IPS DF 6.9 (cell line): Measurements from ENCODE around the gene TRIM24.
"Not testable (repeated sequence)": the region's sequence is repeated elsewhere in the genome, so short reads cannot be mapped to it uniquely, and the experiment has no call there.

ENCODE experiments used
- DNase-seq: peaks from one replicate; pipeline ENCODE4 v3.0.0-alpha.2; 2013; ENCODE audit warnings: low read depth, low spot score
- H3K27ac ChIP-seq: one replicate; pipeline ENCODE4 v1.5.1; 2013; ENCODE audit warnings: low read length, control low read depth
- H3K27me3 ChIP-seq: 2 replicates; pipeline ENCODE4 v1.6.1; 2013; ENCODE audit warnings: mild to moderate bottlenecking, low read length; ENCODE audit not compliant: control insufficient read depth, insufficient read depth
- H3K36me3 ChIP-seq: 2 replicates; pipeline ENCODE4 v1.6.1; 2013; ENCODE audit warnings: low read length; ENCODE audit not compliant: control insufficient read depth, insufficient read depth
- H3K4me1 ChIP-seq: 2 replicates; pipeline ENCODE4 v1.6.1; 2013; ENCODE audit warnings: low read length; ENCODE audit not compliant: control insufficient read depth, insufficient read depth
- H3K4me3 ChIP-seq: 2 replicates; pipeline ENCODE4 v1.5.1; 2013; ENCODE audit warnings: mild to moderate bottlenecking, low read length
- H3K9me3 ChIP-seq: 2 replicates; pipeline ENCODE4 v1.6.1; 2013; ENCODE audit warnings: low read length, inconsistent platforms; ENCODE audit not compliant: control insufficient read depth, insufficient read depth
- WGBS: extraction: QIAGEN DNeasy Blood & Tissue Kit; methylation state at CpG from one replicate; pipeline ENCODE4 v1.1.7; 2013; ENCODE audit warnings: mixed read lengths, missing lambda C conversion rate; ENCODE audit not compliant: insufficient read length, insufficient coverage; 5-methylcytosine and 5-hydroxymethylcytosine counted together

Gene TRIM24

GRCh38 chr7:138495485-138495884, 35.4 kb downstream of the TRIM24 start:
- DNase-seq = no peak
- H3K4me3 ChIP-seq = no peak overlapping the region
- H3K4me1 ChIP-seq = peaks cover 1% of the 10 kb centered on the region; the same call in 1 of the 2 replicates
- no peaks in the 10 kb centered on the region for H3K27me3 ChIP-seq
- WGBS = no CpG with 5 or more reads among the region's 1 CpG
- H3K36me3 ChIP-seq = no peaks in the 10 kb centered on the region; the same call in 1 of the 2 replicates
- H3K27ac ChIP-seq = no peak overlapping the region
- H3K9me3 ChIP-seq = no peaks in the 10 kb centered on the region

GRCh38 chr7:138499340-138499739, 39.3 kb downstream of the TRIM24 start:
- DNase-seq = no peak
- Histone ChIP-seq H3K27ac (no peak overlapping the region), H3K27me3 (no peaks in the 10 kb centered on the region), H3K36me3 (no peaks in the 10 kb centered on the region), H3K4me1 (0 out of 2 replicates have a peak, but pooled peaks cover 1% of the 10 kb centered on the region), H3K4me3 (no peak overlapping the region), H3K9me3 (no peaks in the 10 kb centered on the region)
- WGBS = no CpG with 5 or more reads among the region's 3 CpGs

- H3K9me3 ChIP-seq, H3K4me1 ChIP-seq, H3K27ac ChIP-seq, H3K4me3 ChIP-seq, H3K36me3 ChIP-seq, H3K27me3 ChIP-seq, DNase-seq: not testable (repeated sequence)
- no CpG with 5 or more reads among the region's 2 CpGs for WGBS
Observed at GRCh38 chr7:138500303-138500702, 40.2 kb downstream of the TRIM24 start.

- no CpG with 5 or more reads among the region's 1 CpG for WGBS
- H3K27me3 ChIP-seq = no peaks in the 10 kb centered on the region
- 0 out of 2 replicates have a peak, but pooled peaks cover 1% of the 10 kb centered on the region for H3K4me1 ChIP-seq
- H3K27ac ChIP-seq = no peak overlapping the region
- no peak for DNase-seq
- H3K36me3 ChIP-seq = no peaks in the 10 kb centered on the region; the same call in 1 of the 2 replicates
- H3K9me3 ChIP-seq = no peaks in the 10 kb centered on the region
- H3K4me3 ChIP-seq = no peak overlapping the region
Observed at GRCh38 chr7:138500892-138501291, 40.8 kb downstream of the TRIM24 start.

GRCh38 chr7:138502023-138502767, 42.1 kb downstream of the TRIM24 start:
- no CpG with 5 or more reads among the region's 4 CpGs for whole genome bisulfite sequencing
- H3K36me3 ChIP-seq = no peaks in the 10 kb centered on the region; the same call in 1 of the 2 replicates

GRCh38 chr7:138505361-138505873, 45.4 kb downstream of the TRIM24 start:
- no peak for DNase-seq
- H3K36me3 ChIP-seq = peaks cover 10% of the 10 kb centered on the region
- H3K4me1 ChIP-seq = peaks cover 1% of the 10 kb centered on the region; the same call in 1 of the 2 replicates
- no peak overlapping the region for H3K27ac ChIP-seq
- H3K27me3 ChIP-seq = no peaks in the 10 kb centered on the region
- no CpG with 5 or more reads among the region's 2 CpGs for WGBS
- no peak overlapping the region for H3K4me3 ChIP-seq
- H3K9me3 ChIP-seq = no peaks in the 10 kb centered on the region

More at GRCh38 chr7:138502023-138502767, 42.1 kb downstream of the TRIM24 start:
- no peaks in the 10 kb centered on the region for H3K27me3 ChIP-seq
- no peak for DNase-seq
- no peak overlapping the region for H3K27ac ChIP-seq
- H3K9me3 ChIP-seq = no peaks in the 10 kb centered on the region
- H3K4me1 ChIP-seq = 0 out of 2 replicates have a peak, but pooled peaks cover 1% of the 10 kb centered on the region
- no peak overlapping the region for H3K4me3 ChIP-seq

- no peak for DNase-seq
- peaks cover 1% of the 10 kb centered on the region; the same call in 1 of the 2 replicates for H3K4me1 ChIP-seq
- peaks cover 18% of the 10 kb centered on the region for H3K36me3 ChIP-seq
- H3K9me3 ChIP-seq = no peaks in the 10 kb centered on the region
- H3K4me3 ChIP-seq = no peak overlapping the region
- H3K27ac ChIP-seq = no peak overlapping the region
- no CpG with 5 or more reads among the region's 1 CpG for WGBS
- H3K27me3 ChIP-seq = no peaks in the 10 kb centered on the region
Observed at GRCh38 chr7:138506764-138507163, 46.7 kb downstream of the TRIM24 start.

GRCh38 chr7:138510003-138510402, 49.9 kb downstream of the TRIM24 start:
- Histone ChIP-seq H3K27ac (no peak overlapping the region), H3K9me3 (peaks cover 3% of the 10 kb centered on the region; the same call in 1 of the 2 replicates), H3K36me3 (peaks cover 26% of the 10 kb centered on the region), H3K4me3 (no peak overlapping the region), H3K4me1 (peaks cover 1% of the 10 kb centered on the region; the same call in 1 of the 2 replicates), H3K27me3 (no peaks in the 10 kb centered on the region)
- DNase-seq = no peak
- no CpG with 5 or more reads among the region's 3 CpGs for WGBS

- Histone ChIP-seq H3K4me1 (peaks cover 1% of the 10 kb centered on the region; the same call in 1 of the 2 replicates), H3K4me3 (no peak overlapping the region), H3K36me3 (peaks cover 35% of the 10 kb centered on the region), H3K27ac (no peak overlapping the region), H3K9me3 (peaks cover 3% of the 10 kb centered on the region; the same call in 1 of the 2 replicates), H3K27me3 (no peaks in the 10 kb centered on the region)
- DNase-seq = no peak
- WGBS = no CpG with 5 or more reads among the region's 3 CpGs
Observed at GRCh38 chr7:138512092-138512858, 52.2 kb downstream of the TRIM24 start.

- no CpG with 5 or more reads among the region's 1 CpG for WGBS
Observed at GRCh38 chr7:138512885-138513284, 52.8 kb downstream of the TRIM24 start.

More at GRCh38 chr7:138512885-138513284, 52.8 kb downstream of the TRIM24 start:
- Histone ChIP-seq H3K4me3 (no peak overlapping the region), H3K9me3 (peaks cover 3% of the 10 kb centered on the region; the same call in 1 of the 2 replicates), H3K4me1 (peaks cover 1% of the 10 kb centered on the region; the same call in 1 of the 2 replicates), H3K27ac (no peak overlapping the region), H3K27me3 (no peaks in the 10 kb centered on the region), H3K36me3 (peaks cover 32% of the 10 kb centered on the region)
- DNase-seq = no peak
